Right atrium auricular region (tissue), 2 donors: ENCODE data around the gene BLOC1S1. TPM values are rescaled to one million over a fixed set of nuclear protein-coding genes. Genes with fewer than 3 reads are reported as not detected.
A peak's percentile ranks its signal among the peaks of the same experiment; 100 is the strongest.

Experiments
- DNase-seq: peaks from one replicate; pipeline ENCODE4 v3.0.0-alpha.2; 2019; ENCODE audit warnings: low spot score
- H3K27ac ChIP-seq, 2 donors: fragments of 200-600 bp; sonication (generic); 1 replicate in 1 of 2; 2 replicates in 1 of 2; pipeline ENCODE4 v1.5.1; 2016 to 2019
- H3K27me3 ChIP-seq, 2 donors: fragments of 200-600 bp; sonication (generic); one replicate each; pipeline versions ENCODE4 v1.5.1 to v1.6.0; 2017 to 2019
- H3K36me3 ChIP-seq: fragments of 200-600 bp; sonication (generic); one replicate; pipeline ENCODE4 v1.5.1; 2016
- H3K4me1 ChIP-seq, 2 donors: fragments of 200-600 bp; sonication (generic); one replicate each; pipeline versions ENCODE4 v1.5.1 to v1.6.0; 2017 to 2019
- H3K4me3 ChIP-seq, 2 donors: fragments of 200-600 bp; sonication (generic); 1 replicate in 1 of 2; 2 replicates in 1 of 2; pipeline ENCODE4 v1.5.1; 2017 to 2019; ENCODE audit warnings: mild to moderate bottlenecking in 1 of 2, moderate library complexity in 1 of 2
- H3K9me3 ChIP-seq, 2 donors: fragments of 200-600 bp; sonication (generic); one replicate each; pipeline ENCODE4 v1.5.1; 2019
- CTCF ChIP-seq, 2 donors: fragments of 200-600 bp; sonication (generic); IDR thresholded peaks; one replicate each; pipeline ENCODE4 v1.5.1; 2019; ENCODE audit warnings: antibody characterized with exemption in 2 of 2
- total RNA-seq, 2 donors: library from RNA; depleted of rRNA; stranded (reverse); fragments of >200 nt; gene quantifications; one replicate each; pipeline ENCODE4 v1.1.0, GENCODE V29; 2016

Gene BLOC1S1
- total RNA-seq, 2 donors from 2014 or later, result 177 to 187 TPM

GRCh38 chr12:55719371-55719770 is 3.5 kb downstream of the BLOC1S1 start:
- no peak overlapping the region for H3K4me3 ChIP-seq
- TF ChIP-seq CTCF (IDR thresholded peaks at IDR 0.05), result no peak
- H3K4me1 ChIP-seq, result peaks cover 0 to 86% of the 10 kb centered on the region in 2 donors
- no peak for DNase-seq
- H3K36me3 ChIP-seq, result peaks cover 6% of the 10 kb centered on the region
- no peaks in the 10 kb centered on the region for H3K27me3 ChIP-seq
- H3K9me3 ChIP-seq, result no peaks in the 10 kb centered on the region
- H3K27ac ChIP-seq, result peak overlapping the region; percentile 93 to 95

GRCh38 chr12:55720071-55720564 is 4.3 kb downstream of the BLOC1S1 start, which contains the start of gene RDH5:
RDH5 (plus strand) TSS chr12:55720393; CDS start chr12:55721185, 792 bp downstream.
- DNase-seq, result peak; percentile 90
- Histone ChIP-seq H3K9me3 (no peaks in the 10 kb centered on the region), H3K27me3 (no peaks in the 10 kb centered on the region), H3K27ac (peak within 1 kb of the TSS; percentile 93 to 95), H3K4me3 (peak within 1 kb of the TSS in 1 of 2 donors; percentile 15), H3K4me1 (peaks cover 0 to 88% of the 10 kb centered on the region in 2 donors), H3K36me3 (peaks cover 11% of the 10 kb centered on the region)
- no peak for TF ChIP-seq CTCF (IDR thresholded peaks at IDR 0.05)

- peak; percentile 84 for DNase-seq
- Histone ChIP-seq H3K4me1 (peaks cover 0 to 88% of the 10 kb centered on the region in 2 donors), H3K9me3 (no peaks in the 10 kb centered on the region), H3K36me3 (peaks cover 20% of the 10 kb centered on the region), H3K4me3 (no peak overlapping the region), H3K27me3 (no peaks in the 10 kb centered on the region), H3K27ac (peak overlapping the region; percentile 93 to 95)
- TF ChIP-seq CTCF (IDR thresholded peaks at IDR 0.05), result peak; percentile 48 to 69
Measured at GRCh38 chr12:55720894-55721444, 5.1 kb downstream of the BLOC1S1 start.

GRCh38 chr12:55721601-55722213 is 5.9 kb downstream of the BLOC1S1 start:
- peaks cover 27% of the 10 kb centered on the region for H3K36me3 ChIP-seq
- TF ChIP-seq CTCF (IDR thresholded peaks at IDR 0.05), result no peak
- DNase-seq, result no peak
- H3K27ac ChIP-seq, result peak overlapping the region; percentile 93 to 95
- H3K4me3 ChIP-seq, result no peak overlapping the region
- H3K9me3 ChIP-seq, result no peaks in the 10 kb centered on the region
- peaks cover 0 to 88% of the 10 kb centered on the region in 2 donors for H3K4me1 ChIP-seq
- H3K27me3 ChIP-seq, result no peaks in the 10 kb centered on the region

- Histone ChIP-seq H3K4me1 (peaks cover 0 to 87% of the 10 kb centered on the region in 2 donors), H3K9me3 (no peaks in the 10 kb centered on the region), H3K4me3 (no peak overlapping the region), H3K27ac (peak overlapping the region; percentile 39 to 56), H3K36me3 (peaks cover 34% of the 10 kb centered on the region), H3K27me3 (no peaks in the 10 kb centered on the region)
- TF ChIP-seq CTCF (IDR thresholded peaks at IDR 0.05), result no peak
- DNase-seq, result no peak
Measured at GRCh38 chr12:55722948-55723347, 7.1 kb downstream of the BLOC1S1 start.
